Stimulated activated CD4-positive, alpha-beta T cell treated with anti-CD3 and anti-CD28 coated beads, Interleukin-12 subunit alpha, Interleukin-12 subunit beta, amount 100 ng/mL, for 48 hours (primary cell): ENCODE measurements around the gene PIEZO2.

Source experiments
- DNase-seq, 3 donors: peaks; one replicate each; pipeline ENCODE4 v3.0.0-alpha.2; 2020; ENCODE audit warnings: low read depth in 2 of 3, low spot score in 1 of 3

The PIEZO2 gene

GRCh38 chr18:10751653-10752052 lies 397.7 kb downstream of the PIEZO2 start:
- DNase-seq: no peak

- DNase-seq: no peak
Measured at GRCh38 chr18:10750191-10751035, 399.0 kb downstream of the PIEZO2 start.

GRCh38 chr18:10748641-10749040 lies 400.7 kb downstream of the PIEZO2 start:
- DNase-seq: no peak

GRCh38 chr18:10745971-10746370 lies 403.4 kb downstream of the PIEZO2 start:
- DNase-seq: no peak

- no peak for DNase-seq
Measured at GRCh38 chr18:10745219-10745618, 404.1 kb downstream of the PIEZO2 start.

GRCh38 chr18:10743766-10744165 lies 405.6 kb downstream of the PIEZO2 start:
- no peak for DNase-seq

- DNase-seq: no peak
Measured at GRCh38 chr18:10739152-10739551, 410.2 kb downstream of the PIEZO2 start.

- DNase-seq: no peak
Measured at GRCh38 chr18:10736984-10737383, 412.4 kb downstream of the PIEZO2 start.

GRCh38 chr18:10732990-10733389 lies 416.4 kb downstream of the PIEZO2 start:
- DNase-seq: no peak

GRCh38 chr18:10727477-10727876 lies 421.9 kb downstream of the PIEZO2 start:
- no peak for DNase-seq

GRCh38 chr18:10726198-10727068 lies 422.9 kb downstream of the PIEZO2 start:
- no peak for DNase-seq

GRCh38 chr18:10724666-10725065 lies 424.7 kb downstream of the PIEZO2 start:
- DNase-seq: no peak

GRCh38 chr18:10723496-10723895 lies 425.9 kb downstream of the PIEZO2 start:
- no peak for DNase-seq

GRCh38 chr18:10718809-10719208 lies 430.6 kb downstream of the PIEZO2 start:
- no peak for DNase-seq

- DNase-seq: no peak
Measured at GRCh38 chr18:10715791-10716190, 433.6 kb downstream of the PIEZO2 start.

- no peak for DNase-seq
Measured at GRCh38 chr18:10713409-10713808, 436.0 kb downstream of the PIEZO2 start.

GRCh38 chr18:10707294-10707693 lies 442.1 kb downstream of the PIEZO2 start:
- DNase-seq: no peak

- DNase-seq: no peak
Measured at GRCh38 chr18:10705786-10706185, 443.6 kb downstream of the PIEZO2 start.

GRCh38 chr18:10705291-10705690 lies 444.1 kb downstream of the PIEZO2 start:
- no peak for DNase-seq

GRCh38 chr18:10702206-10702605 lies 447.2 kb downstream of the PIEZO2 start:
- DNase-seq: no peak

GRCh38 chr18:10690366-10690765 lies 459.0 kb downstream of the PIEZO2 start:
- DNase-seq: no peak

GRCh38 chr18:10690035-10690329 lies 459.4 kb downstream of the PIEZO2 start:
- DNase-seq: no peak
